BLaER1 treated with 17β-estradiol and CSF1 and Interleukin-3, amounts not matched to agents 10 nM and 100 nM (cell line): Measurements from ENCODE around the gene GJD2.

ENCODE experiments used
- H3K27ac ChIP-seq, 11 experiments: shearing (Covaris generic); formaldehyde crosslinking; 2 replicates each; pipeline ENCODE4 v1.8.1; 2022
- H3K27me3 ChIP-seq, 11 experiments: shearing (Covaris generic); formaldehyde crosslinking; 2 replicates each; pipeline ENCODE4 v1.8.1; 2022
- H3K36me3 ChIP-seq, 11 experiments: shearing (Covaris generic); formaldehyde crosslinking; 2 replicates each; pipeline ENCODE4 v1.8.1; 2022
- H3K4me1 ChIP-seq, 10 experiments: shearing (Covaris generic); formaldehyde crosslinking; 2 replicates each; pipeline ENCODE4 v1.8.1; 2022
- H3K4me2 ChIP-seq, 11 experiments: shearing (Covaris generic); formaldehyde crosslinking; 2 replicates each; pipeline ENCODE4 v1.8.1; 2022
- H3K4me3 ChIP-seq, 10 experiments: shearing (Covaris generic); formaldehyde crosslinking; 2 replicates each; pipeline ENCODE4 v1.8.1; 2022
- H3K9ac ChIP-seq, 11 experiments: shearing (Covaris generic); formaldehyde crosslinking; 2 replicates each; pipeline ENCODE4 v1.8.1; 2022
- H3K9me3 ChIP-seq, 11 experiments: shearing (Covaris generic); formaldehyde crosslinking; replicated peaks in 1 of 11; 2 replicates each; pipeline ENCODE4 v1.8.1; 2022
- H4K20me1 ChIP-seq, 11 experiments: shearing (Covaris generic); formaldehyde crosslinking; 2 replicates each; pipeline ENCODE4 v1.8.1; 2022
- Cebpa-rat ChIP-seq, 11 experiments: shearing (Covaris generic); IDR thresholded peaks; 2 replicates each; pipeline ENCODE4 v1.8.1; 2022

Gene GJD2

DNA sequence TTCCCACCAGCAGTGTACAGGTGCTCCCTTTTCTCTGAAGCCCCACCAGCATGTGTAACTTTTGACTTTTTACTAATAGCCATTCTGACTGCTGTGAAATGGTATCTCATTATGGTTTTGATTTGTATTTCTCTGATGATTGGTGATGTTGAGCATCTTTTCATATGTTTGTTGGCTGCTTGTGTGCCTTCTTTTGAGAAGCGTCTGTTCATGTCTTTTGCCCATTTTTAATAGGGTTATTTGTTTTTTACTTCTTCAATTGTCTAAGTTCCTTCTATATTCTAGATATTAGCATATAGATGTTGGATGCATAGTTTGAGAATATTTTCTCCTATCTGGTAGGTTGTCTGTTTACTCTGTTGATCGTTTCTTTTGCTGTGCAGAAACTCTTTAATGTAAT, 25.9 kb upstream of the GJD2 start:
- Histone ChIP-seq H4K20me1 (no peaks in the 10 kb centered on the region), H3K9ac (no peak overlapping the region), H3K4me2 (no peak overlapping the region), H3K36me3 (no peaks in the 10 kb centered on the region), H3K4me1 (no peaks in the 10 kb centered on the region), H3K27ac (no peak overlapping the region), H3K27me3 (no peaks in the 10 kb centered on the region), H3K4me3 (no peak overlapping the region), H3K9me3 (peaks cover 0 to 15% (median 6%) of the 10 kb centered on the region in 11 experiments; a peak in 8 of 22 replicates)
- no peak for TF ChIP-seq Cebpa-rat (IDR thresholded peaks at IDR 0.05)

DNA sequence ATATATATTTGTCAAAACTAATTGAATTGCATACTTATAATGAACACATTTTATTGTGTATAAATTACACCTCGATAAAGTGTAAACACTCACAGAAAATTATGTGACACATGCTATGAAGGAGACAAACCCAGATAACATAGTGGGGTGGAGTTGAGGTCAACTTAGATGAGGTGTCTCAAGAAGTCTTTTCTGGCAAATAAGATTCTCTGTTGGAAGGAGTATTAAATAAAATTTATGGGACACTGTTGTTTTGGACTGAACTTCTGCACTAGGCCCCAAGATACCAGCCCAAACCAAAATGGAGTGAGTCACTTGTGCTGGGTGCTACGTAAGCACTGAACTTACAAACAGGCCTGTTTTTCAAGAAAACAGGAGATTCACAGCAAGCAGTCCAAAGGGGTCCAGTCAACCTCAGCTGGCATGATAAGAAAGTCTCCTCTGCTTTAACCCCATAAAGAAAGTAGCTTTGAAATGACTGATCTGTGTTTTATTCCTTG, 21.9 kb upstream of the GJD2 start:
- peaks cover 0 to 15% (median 6%) of the 10 kb centered on the region in 11 experiments; a peak in 8 of 22 replicates for H3K9me3 ChIP-seq
- H3K9ac ChIP-seq = no peak overlapping the region
- H3K4me1 ChIP-seq = no peaks in the 10 kb centered on the region
- no peak overlapping the region for H3K27ac ChIP-seq
- H3K36me3 ChIP-seq = no peaks in the 10 kb centered on the region
- H4K20me1 ChIP-seq = no peaks in the 10 kb centered on the region
- no peaks in the 10 kb centered on the region for H3K27me3 ChIP-seq
- TF ChIP-seq Cebpa-rat (IDR thresholded peaks at IDR 0.05) = no peak
- H3K4me2 ChIP-seq = no peak overlapping the region
- no peak overlapping the region for H3K4me3 ChIP-seq

DNA sequence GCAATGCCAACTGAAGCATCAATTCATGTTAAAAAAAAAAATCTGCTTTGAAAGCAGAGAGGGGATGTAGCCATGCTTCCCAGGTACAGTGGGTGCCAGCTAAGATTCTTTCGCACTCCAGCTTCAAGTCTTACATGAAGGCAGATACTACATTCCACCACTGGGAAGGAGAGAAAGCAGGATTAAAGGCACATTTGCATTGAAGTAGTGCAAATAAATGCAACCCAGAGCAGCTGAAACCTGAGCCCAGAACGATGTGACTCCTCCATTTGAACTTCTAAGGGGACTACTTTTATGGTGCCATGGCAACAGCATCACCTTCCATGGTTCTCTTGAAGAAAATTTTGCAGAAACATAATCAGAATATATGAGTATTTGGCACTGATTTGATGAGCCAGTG, 19.1 kb upstream of the GJD2 start:
- no peaks in the 10 kb centered on the region for H4K20me1 ChIP-seq
- H3K9me3 ChIP-seq = no peaks in the 10 kb centered on the region
- no peaks in the 10 kb centered on the region for H3K27me3 ChIP-seq
- no peak overlapping the region for H3K27ac ChIP-seq
- H3K4me2 ChIP-seq = no peak overlapping the region
- no peak overlapping the region for H3K9ac ChIP-seq
- TF ChIP-seq Cebpa-rat (IDR thresholded peaks at IDR 0.05) = no peak
- no peaks in the 10 kb centered on the region for H3K36me3 ChIP-seq
- H3K4me3 ChIP-seq = no peak overlapping the region
- peaks cover 0 to 5% (median 0%) of the 10 kb centered on the region in 10 experiments; a peak in 2 of 20 replicates for H3K4me1 ChIP-seq

DNA sequence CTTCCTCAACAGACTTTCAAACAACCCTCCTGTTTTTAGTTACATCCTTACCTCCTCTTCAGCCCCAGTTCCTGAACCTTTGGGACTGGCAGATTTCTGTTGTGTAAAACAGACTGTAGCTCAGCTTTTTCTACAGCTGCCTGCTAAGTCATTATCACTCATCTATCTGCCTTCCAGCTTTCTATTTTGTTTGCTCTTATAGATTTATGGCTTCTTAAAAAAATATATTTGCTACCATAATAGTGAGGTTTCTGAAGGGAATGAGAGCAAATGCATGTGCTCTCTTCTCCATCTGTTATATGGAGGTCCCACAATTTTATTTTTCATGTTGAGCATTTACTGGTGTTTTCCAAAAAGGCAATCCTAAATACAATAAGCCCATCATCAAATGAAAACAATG, 18.2 kb upstream of the GJD2 start:
- no peaks in the 10 kb centered on the region for H3K27me3 ChIP-seq
- peaks cover 0 to 14% (median 0%) of the 10 kb centered on the region in 10 experiments; a peak in 2 of 20 replicates for H3K4me1 ChIP-seq
- no peak overlapping the region for H3K27ac ChIP-seq
- H3K4me3 ChIP-seq = no peak overlapping the region
- H3K4me2 ChIP-seq = no peak overlapping the region
- no peak for TF ChIP-seq Cebpa-rat (IDR thresholded peaks at IDR 0.05)
- H3K9ac ChIP-seq = no peak overlapping the region
- H3K9me3 ChIP-seq = no peaks in the 10 kb centered on the region
- no peaks in the 10 kb centered on the region for H3K36me3 ChIP-seq
- no peaks in the 10 kb centered on the region for H4K20me1 ChIP-seq

DNA sequence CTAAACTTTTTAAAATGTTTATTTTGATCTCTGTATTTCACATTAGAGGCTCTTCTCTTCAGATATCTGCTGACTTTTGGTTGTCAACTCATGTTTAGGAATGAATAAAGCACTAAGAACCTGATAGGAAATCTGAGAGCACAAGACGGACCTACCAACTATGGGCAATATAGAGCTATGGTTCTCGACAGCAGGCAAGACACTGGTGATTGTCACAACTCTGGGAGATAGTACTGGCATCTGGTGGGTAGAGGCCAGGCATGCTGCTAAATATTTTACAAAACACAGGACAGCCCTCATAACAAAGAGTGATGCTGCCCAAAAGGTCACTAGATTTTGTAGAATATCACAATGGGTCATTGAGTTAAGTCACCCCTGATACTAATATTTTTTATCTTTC, 17.5 kb upstream of the GJD2 start:
- Histone ChIP-seq H3K27ac (no peak overlapping the region), H3K27me3 (no peaks in the 10 kb centered on the region)

DNA sequence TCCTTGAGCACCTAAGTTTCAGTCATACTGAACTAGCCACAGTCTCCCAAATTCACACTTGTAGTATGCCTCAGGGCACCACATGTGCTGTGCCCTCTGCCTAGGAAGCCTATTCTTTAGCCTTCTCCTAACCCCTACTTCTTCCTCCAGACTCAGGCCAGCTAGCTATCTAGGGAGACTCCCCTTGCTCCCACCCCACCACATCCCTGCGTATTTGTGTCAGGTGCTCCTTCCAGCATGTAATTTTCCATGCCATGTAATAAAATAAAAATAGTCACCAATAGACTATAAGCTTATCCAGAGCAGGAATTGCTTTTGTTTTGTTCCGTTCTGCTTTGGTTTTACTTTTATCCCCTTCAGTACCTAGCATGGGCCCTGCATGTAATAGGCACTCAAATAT, 14.9 kb upstream of the GJD2 start:
- Histone ChIP-seq H3K36me3 (no peaks in the 10 kb centered on the region), H3K9me3 (no peaks in the 10 kb centered on the region), H3K4me3 (no peak overlapping the region), H3K4me2 (no peak overlapping the region), H3K9ac (no peak overlapping the region), H4K20me1 (no peaks in the 10 kb centered on the region), H3K4me1 (peaks cover 0 to 15% (median 0%) of the 10 kb centered on the region in 10 experiments; a peak in 2 of 20 replicates), H3K27me3 (no peaks in the 10 kb centered on the region), H3K27ac (no peak overlapping the region)
- no peak for TF ChIP-seq Cebpa-rat (IDR thresholded peaks at IDR 0.05)

More for the DNA sequence above, 17.5 kb upstream of the GJD2 start:
- H3K9me3 ChIP-seq = no peaks in the 10 kb centered on the region
- H3K4me2 ChIP-seq = no peak overlapping the region
- peaks cover 0 to 15% (median 0%) of the 10 kb centered on the region in 10 experiments; a peak in 2 of 20 replicates for H3K4me1 ChIP-seq
- no peaks in the 10 kb centered on the region for H4K20me1 ChIP-seq
- H3K36me3 ChIP-seq = no peaks in the 10 kb centered on the region
- no peak for TF ChIP-seq Cebpa-rat (IDR thresholded peaks at IDR 0.05)
- H3K9ac ChIP-seq = no peak overlapping the region
- no peak overlapping the region for H3K4me3 ChIP-seq

DNA sequence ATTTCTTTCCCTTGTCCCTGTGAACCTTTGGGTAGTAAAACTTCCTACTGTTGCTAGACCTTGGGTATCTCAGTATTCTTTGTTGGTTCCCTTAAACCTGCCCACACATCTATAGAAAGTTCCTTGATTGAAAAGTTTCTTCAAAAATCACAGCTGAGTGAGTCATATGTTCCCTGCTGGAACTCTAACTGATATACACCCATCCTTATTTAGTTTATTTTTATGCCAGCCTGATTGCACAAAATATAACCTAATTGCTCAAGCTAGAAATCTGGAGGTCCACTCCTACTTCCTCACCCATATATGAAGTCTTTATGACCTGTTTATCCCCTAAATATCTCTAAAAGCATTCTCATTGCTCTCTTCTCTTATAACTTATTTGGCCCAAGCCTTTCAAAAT, 13.7 kb upstream of the GJD2 start:
- Histone ChIP-seq H3K36me3 (no peaks in the 10 kb centered on the region), H3K4me2 (peak overlapping the region in 2 of 11 experiments; percentile 32 to 34; a peak in 2 of 22 replicates), H3K27me3 (no peaks in the 10 kb centered on the region), H3K27ac (no peak overlapping the region), H3K9me3 (no peaks in the 10 kb centered on the region), H3K4me3 (no peak overlapping the region), H3K4me1 (peaks cover 0 to 15% (median 0%) of the 10 kb centered on the region in 10 experiments; a peak in 2 of 20 replicates), H3K9ac (no peak overlapping the region), H4K20me1 (no peaks in the 10 kb centered on the region)
- no peak for TF ChIP-seq Cebpa-rat (IDR thresholded peaks at IDR 0.05)

DNA sequence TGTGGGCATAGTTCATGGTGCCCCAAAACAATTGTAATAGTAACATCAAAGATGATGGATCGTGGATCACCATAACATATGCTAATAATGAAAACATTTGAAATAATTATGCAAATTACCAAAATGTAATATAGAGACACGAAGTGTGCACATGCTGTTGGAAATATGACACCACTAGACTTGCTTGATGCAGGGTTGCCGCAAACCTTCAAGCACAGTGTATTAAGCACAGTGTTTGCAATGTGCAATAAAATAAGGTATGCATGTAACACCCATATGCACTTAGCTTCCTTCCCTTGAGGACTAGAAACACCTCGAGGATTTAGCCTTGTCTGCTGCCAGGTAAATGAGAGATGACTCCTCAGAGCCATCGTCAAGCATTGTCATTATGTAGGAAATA, 10.9 kb upstream of the GJD2 start:
- peaks cover 0 to 15% (median 5%) of the 10 kb centered on the region in 10 experiments; a peak in 5 of 20 replicates for H3K4me1 ChIP-seq
- H3K36me3 ChIP-seq = no peaks in the 10 kb centered on the region
- H3K9ac ChIP-seq = no peak overlapping the region
- H3K4me2 ChIP-seq = no peak overlapping the region
- no peaks in the 10 kb centered on the region for H3K9me3 ChIP-seq
- H3K4me3 ChIP-seq = no peak overlapping the region
- no peak for TF ChIP-seq Cebpa-rat (IDR thresholded peaks at IDR 0.05)
- H4K20me1 ChIP-seq = no peaks in the 10 kb centered on the region
- no peaks in the 10 kb centered on the region for H3K27me3 ChIP-seq
- no peak overlapping the region for H3K27ac ChIP-seq

DNA sequence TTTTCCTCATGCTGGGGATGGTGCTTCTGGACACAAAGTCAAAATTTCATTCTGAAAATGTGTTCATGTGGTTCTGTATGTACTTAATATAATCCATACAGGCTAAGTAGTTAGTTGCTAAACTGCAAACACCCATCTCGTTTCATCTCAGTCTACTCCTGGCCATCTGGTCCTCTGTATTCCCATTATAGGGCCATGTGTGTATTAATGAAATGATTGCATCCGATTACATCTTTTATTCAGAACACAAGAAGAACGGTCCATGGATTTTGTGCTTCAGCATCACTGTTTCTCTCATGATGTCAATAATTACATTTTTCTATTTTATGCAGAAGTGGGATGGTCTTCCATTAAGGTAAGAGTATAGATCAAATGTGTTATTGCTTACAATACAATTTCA, 6.1 kb upstream of the GJD2 start:
- Histone ChIP-seq H3K36me3 (no peaks in the 10 kb centered on the region), H4K20me1 (no peaks in the 10 kb centered on the region), H3K4me1 (peaks cover 0 to 7% (median 2%) of the 10 kb centered on the region in 10 experiments; a peak in 3 of 20 replicates), H3K9ac (no peak overlapping the region), H3K9me3 (no peaks in the 10 kb centered on the region), H3K27me3 (peaks cover 0 to 2% (median 0%) of the 10 kb centered on the region in 11 experiments; a peak in 5 of 22 replicates), H3K4me2 (no peak overlapping the region), H3K4me3 (no peak overlapping the region), H3K27ac (no peak overlapping the region)
- TF ChIP-seq Cebpa-rat (IDR thresholded peaks at IDR 0.05) = no peak

DNA sequence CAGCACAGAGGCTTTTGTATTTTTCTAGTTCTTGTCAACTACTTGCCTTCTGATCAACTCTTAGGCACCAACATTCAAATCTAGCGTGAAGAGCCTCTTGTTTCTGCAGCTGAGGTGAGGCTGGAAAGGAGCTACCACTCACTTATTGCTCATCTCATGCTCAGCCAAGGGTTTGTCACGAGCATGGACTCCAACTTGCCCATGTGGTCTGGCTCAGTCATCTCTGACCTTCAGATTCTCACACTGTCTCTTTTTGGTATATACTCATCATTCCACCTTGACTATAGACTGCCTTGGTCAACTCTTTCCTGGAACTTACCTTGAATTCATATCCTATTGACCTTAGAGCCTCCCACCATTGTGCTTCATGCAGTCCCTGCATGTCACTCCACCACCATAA, 5.2 kb upstream of the GJD2 start:
- H3K9me3 ChIP-seq = peaks cover 0 to 2% (median under 1%) of the 10 kb centered on the region in 11 experiments; a peak in 8 of 22 replicates
- H3K36me3 ChIP-seq = no peaks in the 10 kb centered on the region
- H4K20me1 ChIP-seq = no peaks in the 10 kb centered on the region
- no peak overlapping the region for H3K27ac ChIP-seq
- no peak overlapping the region for H3K4me3 ChIP-seq
- H3K27me3 ChIP-seq = peaks cover 0 to 10% (median 3%) of the 10 kb centered on the region in 11 experiments; a peak in 7 of 22 replicates
- no peak overlapping the region for H3K4me2 ChIP-seq
- H3K9ac ChIP-seq = no peak overlapping the region
- peaks cover 0 to 7% (median 2%) of the 10 kb centered on the region in 10 experiments; a peak in 3 of 20 replicates for H3K4me1 ChIP-seq
- no peak for TF ChIP-seq Cebpa-rat (IDR thresholded peaks at IDR 0.05)
